SHP77 treated with DMSO at 0.1 percent for 48 hours (cell line): ENCODE measurements around the gene LCN1.
"Not testable (repeated sequence)": the region's sequence is repeated elsewhere in the genome, so short reads cannot be mapped to it uniquely, and the experiment has no call there.

ENCODE experiments used
- DNase-seq: peaks from one replicate; lab custom pipeline; 2025; lab: John Stamatoyannopoulos, UW

The LCN1 gene

GRCh38 chr9:135522137-135522877 lies 1.1 kb downstream of the LCN1 start:
- no peak for DNase-seq

GRCh38 chr9:135522931-135523330 lies 1.7 kb downstream of the LCN1 start:
- DNase-seq, result no peak

- no peak for DNase-seq
These were observed 2.4 kb downstream of the LCN1 start for GRCh38 chr9:135523521-135524129.

GRCh38 chr9:135524130-135524861 lies 3.1 kb downstream of the LCN1 start:
- DNase-seq, result no peak

GRCh38 chr9:135525241-135526088 lies 4.2 kb downstream of the LCN1 start:
- DNase-seq, result no peak

- no peak for DNase-seq
These were observed 5.0 kb downstream of the LCN1 start for GRCh38 chr9:135526089-135526729.

GRCh38 chr9:135526730-135527571 lies 5.7 kb downstream of the LCN1 start:
- DNase-seq, result no peak

- DNase-seq, result not testable (repeated sequence)
These were observed 7.7 kb downstream of the LCN1 start for GRCh38 chr9:135528842-135529435.

- no peak for DNase-seq
These were observed 8.9 kb downstream of the LCN1 start for GRCh38 chr9:135530146-135530545.

GRCh38 chr9:135531096-135531495 lies 9.9 kb downstream of the LCN1 start:
- DNase-seq, result no peak

GRCh38 chr9:135533113-135533512 lies 11.9 kb downstream of the LCN1 start:
- no peak for DNase-seq

GRCh38 chr9:135533674-135534073 lies 12.4 kb downstream of the LCN1 start:
- DNase-seq, result no peak

GRCh38 chr9:135534192-135534711 lies 13.0 kb downstream of the LCN1 start:
- not testable (repeated sequence) for DNase-seq

- DNase-seq, result not testable (repeated sequence)
These were observed 13.6 kb downstream of the LCN1 start for GRCh38 chr9:135534826-135535225.

GRCh38 chr9:135535631-135536030 lies 14.4 kb downstream of the LCN1 start:
- DNase-seq, result not testable (repeated sequence)

- DNase-seq, result no peak
These were observed 15.0 kb downstream of the LCN1 start for GRCh38 chr9:135536216-135536615.

GRCh38 chr9:135543262-135543894 lies 22.1 kb downstream of the LCN1 start:
- DNase-seq, result not testable (repeated sequence)

- DNase-seq, result no peak
These were observed 23.9 kb downstream of the LCN1 start for GRCh38 chr9:135544981-135545635.

GRCh38 chr9:135545646-135546176 lies 24.5 kb downstream of the LCN1 start, which contains the start of gene OBP2A:
TSS of gene OBP2A (plus strand) at chr9:135546126. CDS start at chr9:135546181, 55 bp downstream.
- not testable (repeated sequence) for DNase-seq
